A172 (cell line): ENCODE results near the gene NACC1. TPM values are rescaled to one million over a fixed set of nuclear protein-coding genes. Genes with fewer than 3 reads are reported as not detected.

ENCODE experiments used
- DNase-seq: peaks from one replicate; pipeline ENCODE4 v3.0.0-alpha.2; 2015; ENCODE audit warnings: low spot score
- total RNA-seq: library from RNA; depleted of rRNA; stranded (reverse); fragments of >200 nt; shearing (Covaris generic); gene quantifications from 2 replicates; pipeline ENCODE4 v1.2.3, GENCODE V29; 2014; rRNA removed

NACC1 gene
- 85.9 and 101 TPM in 2 replicates for total RNA-seq

GRCh38 chr19:13117772-13118423 is at the start of gene NACC1:
NACC1 (plus strand) TSS chr19:13118264; CDS start chr19:13135208, 16,944 bp downstream.
- DNase-seq: peak; percentile 74

GRCh38 chr19:13069415-13070359 is 48.4 kb upstream of the NACC1 start:
- no peak for DNase-seq

GRCh38 chr19:13070425-13071140 is 47.5 kb upstream of the NACC1 start:
- DNase-seq: no peak

DNA sequence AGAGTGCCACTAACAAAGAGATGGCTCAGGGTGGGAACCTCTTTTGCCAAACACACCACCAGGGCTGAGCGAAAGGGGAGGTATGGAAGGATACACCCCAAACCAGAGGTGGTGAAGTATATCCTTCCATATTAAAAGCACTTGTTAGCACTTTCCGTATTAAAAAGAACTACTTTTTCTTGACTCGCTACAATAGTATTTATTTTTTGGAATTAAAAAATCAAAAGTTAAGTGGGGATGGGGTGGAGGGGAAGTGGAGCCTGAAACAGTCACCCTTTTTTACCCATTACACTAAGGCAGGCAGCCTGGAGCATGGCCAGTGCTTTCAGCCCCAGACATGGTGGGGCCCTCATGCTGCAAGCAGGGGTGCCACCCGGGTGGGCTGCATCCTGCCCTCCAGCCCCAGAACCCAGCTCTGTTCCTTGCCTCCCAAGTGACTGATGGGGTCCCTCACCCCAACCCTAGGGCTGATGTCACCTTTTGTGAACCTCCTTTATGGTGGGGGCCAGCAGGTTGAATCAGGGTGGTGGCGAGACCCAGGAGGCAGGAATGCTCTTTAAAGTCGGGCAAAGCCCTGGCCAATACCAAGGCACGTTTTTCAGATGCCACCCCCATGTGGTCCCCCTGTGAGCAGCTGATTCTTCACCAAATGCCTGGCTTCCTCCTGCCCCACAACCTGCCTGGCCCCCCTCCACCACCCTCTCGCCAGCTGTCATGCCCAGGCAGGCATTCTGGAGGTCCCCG is 46.4 kb upstream of the NACC1 start:
- no peak for DNase-seq

DNA sequence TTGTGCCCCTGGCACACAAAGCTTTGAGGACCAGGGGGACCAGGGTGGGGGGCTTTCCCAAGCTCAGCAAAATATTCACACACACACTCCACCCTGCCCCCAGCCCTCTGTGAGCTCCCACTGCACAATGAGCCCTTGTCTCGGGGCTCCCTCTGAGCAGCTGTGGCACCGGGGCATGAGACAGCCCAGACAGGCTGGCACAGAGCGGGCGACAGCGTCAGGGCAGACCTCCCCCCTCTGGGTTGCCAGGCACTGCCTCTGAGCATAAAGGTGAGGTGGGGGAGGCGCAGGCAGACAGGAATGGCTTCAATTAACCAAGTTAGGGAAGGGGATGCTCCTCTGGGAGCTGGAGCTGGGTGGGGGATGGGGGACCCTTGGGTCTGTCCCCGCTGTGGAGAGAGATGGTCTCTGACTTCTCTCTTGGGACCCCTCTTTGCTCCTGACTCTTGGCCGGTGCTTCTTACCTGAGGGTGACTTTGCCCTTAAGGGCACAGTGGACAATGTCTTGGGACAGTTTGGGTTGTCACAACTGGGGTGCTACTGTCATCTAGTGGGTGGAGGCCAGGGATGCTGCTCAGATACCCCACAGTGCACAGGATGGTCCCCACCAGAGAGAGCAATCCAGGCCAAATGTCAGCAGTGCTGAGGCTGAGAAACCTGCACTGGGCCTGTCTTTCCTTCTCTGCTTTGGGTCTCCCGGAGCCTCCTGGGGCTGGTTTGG is 45.7 kb upstream of the NACC1 start:
- no peak for DNase-seq

- DNase-seq: no peak
Measured at GRCh38 chr19:13073263-13073662, 44.8 kb upstream of the NACC1 start.

DNA sequence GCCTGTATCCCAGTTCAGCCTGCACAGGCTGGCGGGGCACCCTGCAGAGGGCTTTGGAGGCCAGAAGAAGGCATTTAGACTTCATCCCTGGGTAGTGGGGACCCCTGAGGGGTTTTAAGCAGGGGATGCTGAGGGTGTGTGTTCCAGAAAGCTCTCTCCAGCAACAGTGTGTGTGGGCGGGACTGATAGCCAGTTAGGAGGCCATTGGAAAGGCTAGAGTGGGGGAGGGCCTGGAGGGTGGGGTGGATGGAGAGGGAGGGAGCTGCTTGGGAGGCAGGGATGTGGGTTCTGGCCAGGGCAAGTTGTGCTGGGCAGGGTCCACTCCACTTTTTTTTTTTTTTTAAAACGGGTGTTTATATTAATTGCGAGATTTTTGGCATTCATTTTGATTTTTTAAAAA is 43.7 kb upstream of the NACC1 start:
- no peak for DNase-seq

GRCh38 chr19:13076320-13076719 is 41.7 kb upstream of the NACC1 start:
- no peak for DNase-seq

GRCh38 chr19:13076787-13077186 is 41.3 kb upstream of the NACC1 start:
- no peak for DNase-seq

- DNase-seq: no peak
Measured at GRCh38 chr19:13077240-13077639, 40.8 kb upstream of the NACC1 start.

GRCh38 chr19:13078381-13078780 is 39.7 kb upstream of the NACC1 start:
- no peak for DNase-seq

DNA sequence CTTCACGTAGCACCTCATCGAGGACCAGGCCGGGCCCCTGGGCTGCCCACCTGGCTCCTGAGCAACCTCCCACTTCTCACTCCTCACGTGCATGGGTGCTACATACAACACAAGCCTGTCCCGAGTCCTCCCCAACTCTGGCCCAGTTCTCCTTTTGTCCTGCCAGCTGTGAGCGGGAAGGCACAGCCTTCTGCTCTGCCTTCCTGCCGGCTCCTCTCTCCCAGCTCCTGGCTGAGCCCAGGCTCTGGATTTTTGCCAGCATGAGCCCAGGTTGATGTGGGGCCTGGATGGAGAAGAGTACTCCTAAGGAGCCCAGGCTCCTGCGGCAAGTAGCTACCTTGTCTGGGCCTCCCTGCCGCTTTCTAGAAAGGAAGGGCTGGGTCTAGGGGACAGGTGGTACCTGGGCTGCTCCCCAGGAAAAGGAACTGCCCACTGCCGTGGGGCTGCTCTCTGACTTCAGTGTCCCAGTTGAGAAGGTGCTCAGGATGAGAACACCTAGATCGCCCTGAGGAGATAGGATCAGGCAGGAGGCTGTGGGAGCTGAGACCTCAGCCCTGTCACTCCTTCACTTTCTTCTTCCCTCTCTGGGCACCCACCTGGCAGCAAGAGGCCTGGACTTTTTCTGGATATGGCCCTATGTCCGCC is 39.0 kb upstream of the NACC1 start:
- DNase-seq: no peak

- DNase-seq: peak; percentile 36
Measured at GRCh38 chr19:13079542-13079986, 38.5 kb upstream of the NACC1 start.

DNA sequence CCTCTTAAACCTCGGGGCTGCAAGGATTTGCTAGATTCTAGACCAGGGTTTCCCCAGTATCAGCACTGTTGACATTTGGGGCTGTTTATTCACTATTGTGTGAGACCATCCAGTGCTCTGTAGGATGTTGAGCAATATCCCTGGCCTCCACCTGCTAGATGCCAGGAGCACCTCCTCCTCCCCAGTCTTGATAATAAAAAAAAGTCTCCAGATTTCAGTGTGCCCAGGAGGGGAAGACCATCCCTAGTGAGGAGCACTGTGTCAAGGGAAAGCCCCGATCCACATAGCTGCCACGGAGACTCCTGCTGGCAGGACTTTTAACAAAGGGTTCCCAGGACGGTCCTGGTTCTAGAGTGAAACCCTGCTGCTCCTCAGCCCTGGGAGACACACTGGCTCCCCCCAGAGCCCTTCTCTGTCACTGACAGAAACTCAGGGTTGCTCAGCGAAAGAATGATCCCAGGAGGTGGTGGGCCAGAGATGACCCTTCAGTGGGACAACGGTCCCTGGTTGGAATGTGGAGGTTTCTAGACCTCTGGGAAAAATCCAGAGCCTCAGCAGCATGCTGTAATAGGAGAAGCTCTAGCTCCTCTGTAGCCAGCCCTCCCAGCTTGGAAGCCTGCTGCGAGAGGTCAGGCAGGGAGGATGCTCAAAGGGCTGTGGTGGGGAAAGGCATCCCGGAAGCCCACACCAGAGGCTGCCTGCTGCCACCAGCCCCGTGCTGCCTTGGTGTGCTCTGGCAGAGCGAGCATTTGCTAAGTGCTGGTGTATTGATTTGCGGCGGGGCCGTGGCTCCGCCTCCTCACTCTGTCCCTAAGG is 35.7 kb upstream of the NACC1 start:
- peak; percentile 25 for DNase-seq

- DNase-seq: no peak
Measured at GRCh38 chr19:13083008-13083404, 35.1 kb upstream of the NACC1 start.

- DNase-seq: no peak
Measured at GRCh38 chr19:13083627-13084026, 34.4 kb upstream of the NACC1 start.

DNA sequence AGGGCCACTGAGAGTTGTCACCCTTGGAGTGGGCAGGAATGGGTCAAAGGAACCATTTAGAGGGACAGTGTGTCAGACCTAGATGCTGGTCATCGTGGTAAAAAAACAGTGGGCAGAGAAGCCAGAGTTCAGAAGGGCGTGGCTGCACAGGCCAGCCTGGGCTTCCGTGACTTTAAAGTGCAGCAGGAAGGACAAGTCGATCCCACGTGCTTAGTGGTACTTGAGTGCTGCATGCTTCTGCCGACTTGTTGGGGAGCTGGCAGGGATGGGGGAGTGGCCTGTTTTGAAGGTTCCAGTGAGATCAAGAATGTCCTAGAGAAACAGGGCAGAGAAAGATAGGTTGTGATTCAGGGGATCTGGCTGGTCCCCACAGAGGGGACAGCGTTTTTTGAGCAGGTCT is 32.4 kb upstream of the NACC1 start:
- no peak for DNase-seq

DNA sequence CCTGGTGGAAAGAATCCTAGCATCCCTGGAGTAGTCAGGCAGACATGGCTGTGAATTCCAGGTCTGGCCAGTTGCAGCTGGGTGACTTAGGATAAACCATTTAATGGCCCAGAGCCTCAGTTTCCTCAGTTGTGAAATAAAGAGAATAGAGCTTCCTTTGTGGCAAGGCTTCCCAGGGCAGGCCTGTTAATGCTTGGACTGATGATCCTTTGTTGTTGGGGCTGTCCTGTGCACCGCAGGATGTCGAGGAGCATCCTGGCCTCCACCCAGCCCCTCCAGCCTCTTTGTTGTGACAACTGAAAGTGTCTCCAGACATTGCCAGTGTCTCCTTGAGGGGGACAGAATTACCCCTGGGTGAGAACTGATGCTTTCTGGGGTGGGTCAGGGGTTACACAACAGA is 31.7 kb upstream of the NACC1 start:
- DNase-seq: no peak

- DNase-seq: no peak
Measured at GRCh38 chr19:13087295-13087694, 30.8 kb upstream of the NACC1 start.
